Stimulated activated CD4-positive, alpha-beta T cell treated with anti-CD3 and anti-CD28 coated beads, Interleukin-12 subunit alpha, Interleukin-12 subunit beta, amount 100 ng/mL, for 48 hours (primary cell): ENCODE data around the gene LTO1.

Experiments
- DNase-seq, 3 donors: peaks; one replicate each; pipeline ENCODE4 v3.0.0-alpha.2; 2020; ENCODE audit warnings: low read depth in 2 of 3, low spot score in 1 of 3

LTO1 gene

GRCh38 chr11:69682221-69682620, 7.1 kb upstream of the LTO1 start:
- DNase-seq = no peak

GRCh38 chr11:69680688-69681087, 5.5 kb upstream of the LTO1 start:
- DNase-seq = no peak

- no peak for DNase-seq
These were observed 2.6 kb upstream of the LTO1 start for GRCh38 chr11:69677749-69678148.

- no peak for DNase-seq
These were observed 777 bp downstream of the LTO1 start for GRCh38 chr11:69674267-69674885.

GRCh38 chr11:69671734-69672465, 3.3 kb downstream of the LTO1 start:
- no peak for DNase-seq

- peak; percentile 29 to 55 (median 51) for DNase-seq
These were observed 4.9 kb downstream of the LTO1 start for GRCh38 chr11:69670158-69670845.

- no peak for DNase-seq
These were observed 5.7 kb downstream of the LTO1 start for GRCh38 chr11:69669486-69669885.

GRCh38 chr11:69667619-69668604, 7.2 kb downstream of the LTO1 start:
- DNase-seq = no peak

- no peak for DNase-seq
These were observed 8.2 kb downstream of the LTO1 start for GRCh38 chr11:69666752-69667536.

- no peak for DNase-seq
These were observed 8.9 kb downstream of the LTO1 start for GRCh38 chr11:69666261-69666660.

GRCh38 chr11:69665669-69666068, 9.5 kb downstream of the LTO1 start:
- no peak for DNase-seq

- DNase-seq = no peak
These were observed 10.3 kb downstream of the LTO1 start for GRCh38 chr11:69664901-69665300.

- no peak for DNase-seq
These were observed 10.9 kb downstream of the LTO1 start for GRCh38 chr11:69664103-69664775.

- DNase-seq = no peak
These were observed 11.8 kb downstream of the LTO1 start for GRCh38 chr11:69663326-69663725.

- no peak for DNase-seq
These were observed 12.3 kb downstream of the LTO1 start for GRCh38 chr11:69662806-69663205.

GRCh38 chr11:69662021-69662698, 13.0 kb downstream of the LTO1 start:
- DNase-seq = no peak

GRCh38 chr11:69661413-69661715, 13.8 kb downstream of the LTO1 start:
- no peak for DNase-seq

- DNase-seq = no peak
These were observed 15.1 kb downstream of the LTO1 start for GRCh38 chr11:69660001-69660500.

GRCh38 chr11:69659591-69659990, 15.6 kb downstream of the LTO1 start:
- DNase-seq = no peak
